GM21381 (cell line): ENCODE measurements around the gene ABHD3.
"Not testable (repeated sequence)": the region's sequence is repeated elsewhere in the genome, so short reads cannot be mapped to it uniquely, and the experiment has no call there.

Experiments used
- ATAC-seq: cut with Tn5 transposase; IDR thresholded peaks from one replicate; pipeline ENCODE4 v1.9.1; 2021; ENCODE audit warnings: mild to moderate bottlenecking, moderate library complexity; ENCODE audit not compliant: unreplicated experiment

The ABHD3 gene

DNA sequence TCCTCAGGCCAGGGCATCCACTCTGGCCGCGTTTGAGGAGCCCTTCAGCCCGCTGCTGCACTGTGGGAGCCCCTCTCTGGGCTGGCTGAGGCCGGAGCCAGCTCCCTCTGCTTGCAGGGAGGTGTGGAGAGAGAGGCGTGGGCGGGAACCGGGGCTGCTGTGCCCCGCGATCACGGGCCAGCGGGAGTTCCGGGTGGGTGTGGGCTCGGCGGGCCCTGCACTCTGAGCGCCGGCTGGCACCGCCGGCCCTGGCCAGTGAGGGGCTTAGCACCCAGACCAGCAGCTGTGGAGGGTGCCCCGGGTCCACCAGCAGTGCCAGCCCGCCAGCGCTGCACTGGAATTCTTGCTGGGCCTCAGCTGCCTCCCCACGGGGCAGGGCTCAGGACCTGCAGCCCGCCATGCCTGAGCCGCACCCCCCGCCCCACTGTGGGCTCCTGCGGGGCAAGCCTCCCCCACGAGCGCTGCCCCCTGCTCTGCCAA, 1.9 kb upstream of the ABHD3 start:
- no peak for ATAC-seq

DNA sequence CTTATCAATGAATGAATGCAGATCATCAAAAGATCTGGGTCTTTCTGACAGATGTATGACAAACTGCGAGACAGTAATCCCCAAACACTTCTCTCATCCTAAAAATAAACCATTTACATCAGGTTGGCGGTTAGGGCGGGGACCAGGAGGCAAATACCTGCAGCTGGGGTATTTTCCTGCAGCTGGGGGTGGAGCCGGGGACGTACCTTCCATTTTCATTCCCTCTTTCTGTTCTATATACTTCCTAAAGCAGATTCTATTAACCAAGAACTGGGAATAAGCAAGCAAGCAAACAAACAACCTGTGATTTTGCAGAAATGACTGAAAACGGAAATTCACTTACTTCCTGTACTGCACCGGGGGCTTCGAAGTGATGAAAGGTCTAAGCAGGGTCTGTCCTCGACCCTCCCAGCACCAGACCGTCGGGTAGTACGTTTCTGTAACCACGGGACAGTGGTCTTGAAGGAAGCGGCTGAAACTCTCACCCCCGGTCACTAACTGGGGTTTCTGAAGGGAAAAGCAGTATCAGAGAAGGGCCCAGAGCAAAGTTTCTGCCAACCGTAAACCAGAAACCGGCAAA, 1.2 kb downstream of the ABHD3 start:
- peak; percentile 14 for ATAC-seq

DNA sequence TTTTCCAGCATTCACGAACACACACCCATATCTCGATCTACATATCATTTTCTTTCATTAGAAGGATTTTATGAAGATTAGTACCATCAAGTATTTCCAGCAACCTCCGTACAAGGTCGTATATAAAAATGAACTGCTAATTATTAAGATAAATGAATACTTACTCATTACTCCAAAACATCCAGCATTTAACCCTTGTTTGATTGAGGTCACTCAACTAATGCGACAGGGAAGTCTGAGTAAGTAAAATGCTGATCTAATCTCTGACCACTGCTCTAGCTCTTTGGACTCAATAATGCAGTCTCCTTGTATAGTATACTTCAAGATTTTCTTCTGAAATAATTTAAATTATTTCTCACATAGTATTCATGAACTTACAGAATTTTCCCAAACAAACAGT, 2.0 kb downstream of the ABHD3 start:
- no peak for ATAC-seq

DNA sequence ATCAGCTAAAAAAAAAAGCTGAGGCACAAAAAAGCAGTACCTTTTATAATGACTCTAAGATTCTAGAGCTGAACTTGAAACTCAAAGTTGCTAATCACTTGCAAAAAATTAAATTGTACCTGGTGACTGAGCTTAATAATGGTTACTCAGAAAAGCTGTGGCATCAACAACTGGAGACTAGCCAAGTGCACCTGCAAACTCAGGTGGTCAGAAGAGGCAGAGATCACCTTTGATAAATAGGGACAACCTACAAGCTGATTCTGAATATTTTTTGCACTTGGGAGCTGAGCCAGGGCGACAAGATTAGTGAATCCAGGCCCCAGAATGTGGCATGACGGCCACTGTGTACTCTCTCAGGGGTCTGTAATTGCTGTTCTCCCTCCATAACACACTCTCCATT, 3.0 kb downstream of the ABHD3 start:
- ATAC-seq: no peak

DNA sequence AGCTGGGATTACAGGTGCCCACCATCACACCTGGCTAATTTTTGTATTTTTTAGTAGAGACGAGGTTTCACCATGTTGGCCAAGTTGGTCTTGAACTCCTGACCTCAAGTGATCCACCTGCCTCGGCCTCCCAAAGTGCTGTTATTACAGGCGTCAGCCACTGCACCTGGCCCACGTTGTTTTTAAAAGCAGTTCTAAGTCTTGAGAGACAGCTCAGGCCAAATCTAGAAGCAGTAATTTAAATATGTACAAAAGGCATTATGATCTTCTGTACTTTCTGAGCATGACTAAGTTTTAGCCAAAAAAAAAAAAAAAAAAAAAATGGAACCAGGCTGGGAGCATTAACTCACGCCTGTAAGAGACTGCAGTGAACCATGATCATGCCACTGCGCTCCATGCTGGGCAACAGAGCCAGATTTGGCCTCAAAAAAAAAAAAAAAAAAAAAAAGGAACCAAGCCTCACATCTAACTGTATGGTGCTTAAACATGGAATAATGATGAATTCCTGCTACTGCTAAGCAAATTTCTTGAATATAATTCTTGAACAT, 4.0 kb downstream of the ABHD3 start:
- no peak for ATAC-seq

DNA sequence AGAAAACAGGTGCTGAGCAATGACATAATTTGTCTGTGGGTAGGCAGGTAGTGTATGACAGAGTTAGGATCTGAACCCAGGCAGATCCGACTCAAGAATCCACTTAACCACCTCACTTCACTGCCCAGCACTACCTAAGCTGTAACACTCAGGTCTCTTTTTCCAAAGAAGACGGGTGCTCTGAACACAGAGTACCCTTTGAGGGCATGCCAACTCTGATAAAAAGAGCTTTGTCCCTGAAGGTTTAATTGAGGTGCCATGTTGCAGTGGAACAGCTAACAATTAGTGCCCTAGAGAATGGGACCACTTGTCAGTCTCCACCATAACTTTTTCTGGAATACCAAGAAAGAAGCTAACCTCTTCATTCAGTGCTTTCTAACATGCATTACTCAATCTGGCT, 11.3 kb downstream of the ABHD3 start:
- no peak for ATAC-seq

DNA sequence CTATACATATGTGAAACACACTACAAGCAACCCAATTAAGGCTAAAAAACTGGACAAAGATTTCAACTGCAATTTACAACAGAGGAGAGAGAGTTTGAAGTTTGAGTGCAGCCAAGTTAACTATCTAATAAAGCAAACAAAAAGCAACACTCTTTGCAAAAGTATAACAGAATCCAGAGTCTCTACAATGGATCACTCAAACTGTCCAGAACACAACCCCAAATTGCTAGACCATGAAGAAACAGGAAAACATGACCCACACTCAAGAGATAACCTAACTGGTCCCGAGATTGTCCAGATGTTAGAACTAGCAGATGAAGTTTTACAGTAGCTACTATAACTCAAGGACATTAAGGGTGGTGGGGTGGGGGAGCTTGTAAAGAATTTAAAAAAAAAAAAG, 14.8 kb downstream of the ABHD3 start:
- ATAC-seq: no peak

DNA sequence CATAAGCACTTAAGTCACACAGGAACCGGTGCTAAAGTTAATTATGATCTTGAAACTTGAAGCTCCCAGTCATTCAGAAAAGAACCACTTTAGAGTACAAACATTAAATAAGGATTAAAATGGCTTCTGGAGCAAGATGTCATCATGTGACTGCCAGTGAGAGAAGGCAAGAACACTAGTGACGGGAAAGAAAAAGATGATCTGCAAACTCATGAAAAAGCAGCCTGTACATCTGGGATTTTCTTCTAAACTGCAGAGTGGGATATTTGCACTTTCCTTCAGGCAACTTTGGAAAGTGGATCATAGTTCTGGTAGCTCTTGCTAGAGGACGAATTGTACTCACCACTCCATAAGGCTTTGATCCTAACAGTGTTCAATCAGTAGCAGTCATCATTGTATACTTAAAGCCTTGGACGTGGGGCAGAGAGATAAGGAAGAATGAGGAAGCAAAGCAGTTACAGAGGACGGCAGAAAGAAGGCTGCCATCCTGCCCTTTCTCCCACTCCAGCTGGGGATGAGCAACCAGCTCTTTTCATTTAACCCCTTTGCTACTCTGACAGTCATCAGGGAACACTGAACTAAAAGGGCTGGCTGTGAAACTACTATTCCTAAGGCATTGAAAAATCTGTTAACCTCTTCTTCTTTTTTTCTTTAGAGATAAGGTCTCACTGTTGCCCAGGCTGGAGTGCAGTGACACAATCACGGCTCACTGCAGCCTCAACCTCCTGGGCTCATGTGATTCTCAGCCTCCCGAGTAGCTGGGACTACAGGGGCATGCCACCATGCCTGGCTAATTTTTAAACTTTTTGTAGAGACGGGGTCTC, 18.1 kb downstream of the ABHD3 start:
- ATAC-seq: no peak

DNA sequence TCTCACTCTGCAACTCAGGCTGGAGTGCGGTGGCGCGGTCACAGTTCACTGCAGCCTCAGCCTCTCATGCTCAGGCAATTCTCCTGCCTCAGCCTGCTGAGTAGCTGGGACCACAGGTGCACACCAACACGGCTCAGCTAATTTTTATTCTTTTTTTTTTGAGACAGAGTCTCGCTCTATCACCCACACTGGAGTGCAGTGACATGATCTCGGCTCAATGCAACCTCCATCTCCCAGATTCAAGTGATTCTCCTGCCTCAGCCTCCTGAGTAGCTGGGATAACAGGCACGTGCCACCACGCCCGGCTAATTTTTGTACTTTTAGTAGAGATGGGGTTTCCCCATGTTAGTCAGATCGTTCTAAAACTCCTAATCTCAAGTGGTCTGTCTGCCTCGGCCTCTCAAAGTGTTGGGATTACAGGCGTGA, 19.0 kb downstream of the ABHD3 start:
- peak; percentile 69 for ATAC-seq

DNA sequence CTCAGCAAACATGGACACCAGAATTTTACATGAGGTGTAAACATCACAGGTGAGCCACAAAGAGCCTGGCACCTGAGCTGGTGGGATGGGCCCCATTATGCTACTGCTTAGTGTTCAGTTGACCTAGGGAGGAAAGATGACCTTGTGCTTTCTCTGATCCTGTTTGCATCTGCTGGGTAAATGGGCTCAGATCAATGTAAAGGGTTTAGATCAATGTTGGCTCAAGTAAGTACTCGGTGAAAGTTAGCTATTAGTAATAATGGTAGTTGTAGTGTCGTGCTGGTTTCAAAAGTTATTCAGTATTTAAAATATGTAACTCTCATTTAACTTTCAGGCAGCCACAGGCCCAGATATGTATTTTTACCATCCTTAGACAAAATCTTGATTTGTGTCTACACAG, 19.8 kb downstream of the ABHD3 start:
- ATAC-seq: peak; percentile 53

DNA sequence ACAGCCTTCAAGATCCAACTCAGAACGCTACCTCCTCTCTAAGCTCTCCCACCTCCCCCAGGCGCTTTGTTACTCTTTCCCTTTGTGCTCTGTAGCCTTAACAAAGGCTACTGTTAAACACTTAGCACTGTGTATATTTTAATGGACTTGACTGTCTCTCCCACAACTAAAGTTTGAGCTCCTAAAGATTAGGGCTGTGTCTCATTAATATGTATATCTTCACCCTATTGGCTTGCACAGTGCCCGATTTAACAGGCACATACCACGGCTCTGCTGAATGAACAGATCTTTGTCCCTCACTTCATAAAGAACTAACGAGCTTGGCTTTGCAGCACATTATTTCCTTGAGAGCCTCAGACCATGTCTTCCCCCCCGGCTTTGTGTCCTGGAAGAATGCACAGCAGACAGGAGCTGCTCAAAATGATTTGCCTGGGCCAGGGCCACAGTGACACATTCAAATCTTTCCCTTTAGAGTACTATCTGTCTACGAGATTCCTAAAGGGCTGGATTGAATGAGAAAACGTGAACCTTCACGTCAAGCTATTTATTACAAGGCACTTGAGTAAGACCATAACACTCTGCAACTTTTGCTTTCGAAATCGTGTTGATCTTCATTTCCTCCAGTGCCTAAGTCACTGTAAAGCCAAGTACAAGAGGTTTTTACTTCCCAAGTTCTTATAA, 22.1 kb downstream of the ABHD3 start:
- ATAC-seq: peak; percentile 44

DNA sequence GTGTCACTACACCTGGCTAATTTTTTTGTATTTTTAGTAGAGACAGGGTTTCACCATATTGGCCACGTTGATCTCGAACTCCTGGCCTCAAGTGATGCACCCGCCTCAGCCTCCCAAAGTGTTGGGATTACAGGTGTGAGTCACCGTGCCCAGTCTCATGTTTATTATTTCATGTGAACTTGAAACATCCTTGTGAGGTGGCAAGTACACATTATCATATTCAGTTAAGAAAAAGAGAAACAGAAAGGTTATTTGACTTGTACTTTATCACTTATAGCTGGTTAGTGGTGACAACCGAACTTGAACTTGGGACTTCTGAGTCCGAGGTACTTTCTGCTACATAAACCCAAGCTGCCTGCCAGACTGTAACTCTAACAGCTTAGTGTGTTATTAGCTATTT, 24.4 kb downstream of the ABHD3 start:
- ATAC-seq: no peak

DNA sequence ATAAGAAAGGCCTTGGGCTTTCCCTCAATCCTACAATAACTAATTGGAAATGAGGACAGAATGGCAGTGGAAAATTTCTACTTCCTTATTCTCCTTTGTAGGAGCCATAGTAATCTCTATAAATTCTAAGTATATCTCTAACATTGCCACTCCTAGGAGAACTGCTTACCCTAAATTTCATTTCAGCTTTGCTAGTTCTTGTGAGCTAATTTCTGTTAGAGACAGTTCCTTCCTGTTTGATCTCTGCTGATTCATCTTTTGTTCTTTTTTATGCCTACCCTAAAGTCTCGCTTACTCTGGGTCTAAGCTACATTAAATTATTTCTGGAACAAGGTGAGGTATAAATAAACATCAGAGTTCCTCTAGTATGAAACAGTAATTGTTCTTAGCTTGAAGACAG, 25.7 kb downstream of the ABHD3 start:
- ATAC-seq: no peak

DNA sequence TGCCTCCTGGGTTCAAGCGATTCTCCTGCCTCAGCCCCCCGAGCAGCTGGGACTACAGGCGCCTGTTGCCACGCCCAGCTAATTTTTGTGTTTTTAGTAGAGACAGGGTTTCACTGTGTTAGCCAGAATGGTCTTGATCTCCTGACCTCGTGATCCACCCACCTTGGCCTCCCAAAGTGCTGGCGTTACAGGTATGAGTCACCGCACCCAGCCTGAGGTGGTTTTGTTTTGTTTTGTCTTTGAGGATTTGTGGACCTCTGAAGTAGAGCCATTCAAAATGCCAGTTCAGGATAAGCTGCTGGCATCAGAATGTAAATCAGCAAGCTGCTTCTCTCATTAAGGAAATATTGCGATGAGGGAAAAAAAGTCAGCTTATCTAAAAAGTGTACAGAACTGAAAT, 29.2 kb downstream of the ABHD3 start:
- ATAC-seq: not testable (repeated sequence)

DNA sequence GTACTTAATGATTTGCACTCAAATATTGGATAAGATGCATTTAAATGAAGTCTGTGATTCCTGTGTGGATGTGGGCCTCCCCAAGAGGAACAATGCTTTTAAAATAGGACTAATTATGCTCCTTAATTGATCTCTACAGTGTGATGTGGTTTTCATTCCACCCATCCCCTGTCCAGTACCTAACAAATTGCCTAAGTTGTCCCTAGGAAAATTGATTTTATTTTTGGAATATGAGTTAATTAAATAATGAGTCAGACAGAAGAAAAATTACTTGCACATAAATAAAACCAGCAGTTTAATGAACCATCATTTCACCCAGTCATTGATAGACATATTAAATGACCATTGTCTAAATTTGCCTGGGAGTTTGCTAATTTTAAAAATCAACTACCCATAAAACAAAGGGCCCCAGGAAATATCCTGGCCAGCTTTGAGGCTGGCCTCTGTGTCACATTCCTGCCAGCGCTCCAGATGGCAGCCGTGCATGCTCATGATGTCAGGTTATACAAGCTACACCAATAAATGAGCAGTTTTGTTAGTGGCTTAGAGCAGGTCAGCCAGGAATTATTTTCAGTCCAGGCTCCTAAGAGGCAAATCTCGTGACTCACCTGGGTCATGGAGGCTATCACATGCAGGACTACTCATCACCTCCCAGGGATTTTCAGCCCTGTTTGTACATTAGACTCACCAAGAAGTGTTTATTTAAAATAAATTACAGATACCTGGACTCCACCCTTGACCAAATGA, 31.9 kb downstream of the ABHD3 start:
- no peak for ATAC-seq

DNA sequence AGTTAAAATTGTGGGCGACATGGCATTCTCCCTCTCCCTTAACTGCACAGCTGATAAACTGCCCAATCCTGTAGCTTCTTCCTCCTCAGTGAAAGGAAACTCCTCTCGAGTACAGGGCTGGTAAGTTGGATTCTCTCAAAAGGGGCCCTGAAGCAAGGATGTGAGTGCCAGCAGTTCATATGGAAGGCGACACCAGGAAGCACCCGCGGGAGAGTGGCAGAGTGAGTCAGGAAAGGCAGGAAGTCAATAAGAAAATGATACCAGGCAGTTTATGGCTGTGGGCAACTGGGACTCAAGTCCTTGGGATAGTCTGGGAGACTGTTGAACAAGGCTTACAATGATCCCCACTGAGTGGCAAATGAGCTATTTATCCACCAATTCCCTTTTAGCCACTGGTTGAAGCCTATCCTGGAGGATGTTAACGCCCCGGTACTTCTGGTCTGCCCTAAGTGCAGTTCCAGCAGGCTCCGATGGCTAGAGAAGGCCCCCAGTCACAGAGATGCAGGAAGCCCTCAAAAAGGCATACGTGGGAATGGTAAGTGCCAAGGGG, 34.8 kb downstream of the ABHD3 start:
- ATAC-seq: no peak

DNA sequence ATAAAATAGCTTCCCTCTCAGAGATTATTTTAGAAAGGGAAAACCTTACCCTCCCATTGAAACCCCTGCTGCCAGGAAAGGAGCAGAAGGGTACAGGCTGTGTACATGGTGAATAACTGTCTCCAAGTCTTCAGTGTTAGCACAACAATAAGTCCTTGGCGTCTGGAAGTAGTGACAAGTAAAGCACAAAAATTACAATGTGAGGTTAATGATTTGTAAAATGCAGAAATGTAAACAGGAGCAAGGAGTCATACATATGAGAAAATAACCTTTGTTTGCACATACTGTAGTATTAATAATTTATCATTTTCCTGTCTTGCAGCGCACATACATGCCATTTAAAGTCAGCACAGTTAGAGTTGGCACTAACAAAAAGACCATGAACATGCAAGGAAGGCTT, 40.5 kb downstream of the ABHD3 start:
- no peak for ATAC-seq

DNA sequence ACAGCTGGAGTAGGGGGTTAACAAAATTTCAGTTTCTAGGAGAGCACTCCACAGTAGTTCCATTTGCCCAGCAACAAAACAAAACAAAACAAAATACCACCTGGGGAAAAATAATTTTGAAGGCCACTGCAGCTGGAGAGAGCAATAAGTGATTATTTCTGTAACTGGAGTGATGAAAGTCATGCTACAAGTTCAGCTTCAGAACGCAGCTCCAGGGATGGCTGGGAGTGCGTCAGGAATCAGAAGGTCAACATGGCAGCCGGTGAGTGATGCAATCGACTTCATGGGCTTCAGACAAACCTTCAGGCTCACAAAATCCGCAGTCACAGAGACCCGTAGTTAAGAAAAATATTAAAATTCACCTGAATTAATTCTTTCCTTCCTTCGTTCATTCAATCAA, 41.0 kb downstream of the ABHD3 start:
- ATAC-seq: no peak

DNA sequence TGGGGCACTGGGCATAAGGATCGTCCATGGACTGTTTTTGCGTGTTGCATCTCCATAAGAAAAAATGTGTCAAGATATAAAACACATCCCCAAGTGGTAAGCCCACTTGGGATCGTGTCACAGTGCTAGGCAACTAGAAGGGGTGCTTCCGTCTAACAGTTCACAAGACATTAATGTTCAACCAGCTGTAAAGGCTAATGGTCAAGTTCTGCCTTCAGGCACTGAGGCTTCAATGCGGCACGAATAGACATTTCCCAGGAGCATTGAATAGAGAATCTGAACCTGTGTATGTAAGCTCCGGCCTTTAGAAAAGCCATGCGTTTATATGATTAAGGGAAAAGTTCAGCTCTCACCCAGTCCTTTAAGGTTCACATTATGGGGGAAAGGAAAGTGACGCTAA, 42.0 kb downstream of the ABHD3 start:
- ATAC-seq: no peak

DNA sequence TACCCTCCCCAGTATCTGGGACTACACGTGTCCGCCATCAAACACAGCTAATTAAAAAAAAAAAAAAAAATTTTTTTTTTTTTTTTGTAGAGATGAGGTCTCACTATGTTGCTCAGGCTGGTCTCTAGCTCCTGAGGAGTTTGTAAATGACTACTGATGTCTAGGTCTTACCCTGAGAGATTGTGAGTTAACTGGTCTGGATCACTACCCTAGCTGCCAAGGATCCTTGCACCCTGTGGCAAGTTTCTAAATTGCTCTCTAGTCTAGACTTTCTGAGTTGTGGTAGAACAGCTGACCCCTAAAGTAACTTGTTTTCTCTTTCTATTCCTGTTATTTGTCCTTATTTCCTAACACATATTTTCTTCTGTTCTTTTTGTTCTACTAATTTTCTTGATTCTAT, 44.5 kb downstream of the ABHD3 start:
- no peak for ATAC-seq

DNA sequence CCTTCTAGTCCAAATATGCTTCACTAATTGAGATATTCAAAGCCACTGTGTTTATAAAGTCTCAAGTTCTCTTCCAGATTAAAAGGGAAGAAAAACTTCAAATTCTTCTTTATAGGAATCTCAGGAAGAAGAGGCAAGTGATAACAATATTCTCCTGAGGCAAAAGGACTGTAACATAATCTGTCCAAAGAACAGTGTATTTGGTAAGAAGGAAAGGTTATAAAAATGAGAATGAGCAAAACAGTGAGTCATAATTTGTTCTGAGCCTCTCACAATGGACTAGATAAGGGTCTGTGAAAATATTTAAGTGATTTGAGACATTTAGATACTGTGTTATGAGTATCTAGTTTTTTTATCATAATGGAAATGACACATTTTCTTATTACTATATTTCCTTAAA, 48.2 kb downstream of the ABHD3 start:
- no peak for ATAC-seq
